Mesenteric fat pad (tissue), 1 donor: Measurements from ENCODE around the gene LIX1L. TPM values are rescaled to one million over a fixed set of nuclear protein-coding genes. Genes with fewer than 3 reads are reported as not detected.

Experiments
- DNase-seq: peaks from one replicate; pipeline ENCODE4 v3.0.0-alpha.2; 2020; ENCODE audit warnings: low spot score
- total RNA-seq: library from RNA; stranded (reverse); fragmentation: NEBNext Ultra II Directional; extraction: Animal tissue kit (Norgen Biotek cat#: 25700); gene quantifications from one replicate; pipeline ENCODE4 v1.2.1, GENCODE V29; 2021
- donor health status: DM: yes; HTN: yes; CAD: no.

The LIX1L gene
- total RNA-seq, 1 donor from 2014 or later, result 26.6 TPM

GRCh38 chr1:145897969-145898368 lies 59.8 kb downstream of the LIX1L start:
- DNase-seq, result no peak

GRCh38 chr1:145895471-145895870 lies 62.3 kb downstream of the LIX1L start:
- DNase-seq, result no peak

GRCh38 chr1:145893306-145894055 lies 64.3 kb downstream of the LIX1L start:
- DNase-seq, result no peak

GRCh38 chr1:145892486-145893087 lies 65.2 kb downstream of the LIX1L start:
- no peak for DNase-seq

GRCh38 chr1:145891587-145892485 lies 66.0 kb downstream of the LIX1L start:
- peak; percentile 94 for DNase-seq

GRCh38 chr1:145891143-145891542 lies 66.7 kb downstream of the LIX1L start:
- no peak for DNase-seq

GRCh38 chr1:145889722-145890121 lies 68.1 kb downstream of the LIX1L start:
- DNase-seq, result no peak

GRCh38 chr1:145887631-145888030 lies 70.2 kb downstream of the LIX1L start:
- no peak for DNase-seq

GRCh38 chr1:145886816-145887215 lies 71.0 kb downstream of the LIX1L start:
- DNase-seq, result no peak

- DNase-seq, result no peak
Measured at GRCh38 chr1:145886390-145886789, 71.4 kb downstream of the LIX1L start.

GRCh38 chr1:145885738-145886287 lies 72.0 kb downstream of the LIX1L start, which contains the start of gene ANKRD35:
Gene ANKRD35 (minus strand): TSS chr1:145885866. CDS start chr1:145885758, 108 bp downstream.
- peak; percentile 94 for DNase-seq

- no peak for DNase-seq
Measured at GRCh38 chr1:145884675-145885074, 73.1 kb downstream of the LIX1L start.

Other genes starting within 250 kb of the LIX1L start
- not detected for gene CD160, start 238.5 kb downstream of the LIX1L start, total RNA-seq
- 15.1 TPM for gene RNF115, start 133.9 kb downstream of the LIX1L start, total RNA-seq
- gene POLR3C, start 133.8 kb downstream of the LIX1L start, total RNA-seq, result 26.6 TPM
- gene NUDT17, start 112.4 kb downstream of the LIX1L start, total RNA-seq, result 2.9 TPM
- 23.3 TPM for gene PIAS3, start 98.9 kb downstream of the LIX1L start, total RNA-seq
- gene ANKRD35, start 72.2 kb downstream of the LIX1L start, total RNA-seq, result 4.3 TPM
- gene ITGA10, start 48.0 kb downstream of the LIX1L start, total RNA-seq, result 1.3 TPM
- gene PEX11B, start 39.3 kb downstream of the LIX1L start, total RNA-seq, result 13.9 TPM
- 110 TPM for gene RBM8A, start 30.5 kb downstream of the LIX1L start, total RNA-seq
- 0.74 TPM for gene ANKRD34A, start 6.6 kb upstream of the LIX1L start, total RNA-seq
- gene POLR3GL, start 6.7 kb upstream of the LIX1L start, total RNA-seq, result 30.7 TPM
- gene TXNIP, start 38.6 kb upstream of the LIX1L start, total RNA-seq, result 692 TPM
- not detected for gene HJV, start 63.7 kb upstream of the LIX1L start, total RNA-seq
- 3.4 TPM for gene NBPF10, start 186.8 kb upstream of the LIX1L start, total RNA-seq